Mucosa of descending colon (tissue), 3 donors: ENCODE results near the gene ATP4A. TPM values are rescaled to one million over a fixed set of nuclear protein-coding genes. Genes with fewer than 3 reads are reported as not detected.

Source experiments
- ATAC-seq: fragments of 200-7000 bp; cut with Tn5 transposase; one replicate; pipeline ENCODE4 v1.9.1; 2020; ENCODE audit warnings: mild to moderate bottlenecking, moderate library complexity
- DNase-seq, 3 donors: peaks; one replicate each; pipeline ENCODE4 v3.0.0-alpha.2; 2020
- H3K36me3 ChIP-seq: fragments of 200-600 bp; one replicate; pipeline ENCODE4 v1.8.0; 2021; ENCODE audit warnings: low read depth, mild to moderate bottlenecking
- H3K4me1 ChIP-seq: fragments of 200-600 bp; one replicate; pipeline ENCODE4 v1.8.0; 2021; ENCODE audit warnings: low read depth, mild to moderate bottlenecking
- H3K4me3 ChIP-seq: fragments of 200-600 bp; one replicate; pipeline ENCODE4 v1.8.0; 2021; ENCODE audit warnings: mild to moderate bottlenecking
- H3K9me3 ChIP-seq: fragments of 200-600 bp; one replicate; pipeline ENCODE4 v1.8.0; 2021; ENCODE audit warnings: mild to moderate bottlenecking
- intact Hi-C, 2 donors: fragments of 100-400 bp; cut with DNase I in 1 of 2; cut with micrococcal nuclease in 1 of 2; formaldehyde crosslinking; loops; one replicate each; pipeline versions ENCODE4 v1.11.0 to v1.11.1; 2022; cut with DNase I, micrococcal nuclease
- total RNA-seq, 3 donors: library from RNA; stranded (reverse); fragmentation: NEBNext Ultra II Directional in 2 of 3; extraction: Animal tissue kit (Norgen Biotek cat#: 25700) in 2 of 3; gene quantifications; one replicate each; pipeline versions ENCODE4 v1.2.1 to v1.2.4, GENCODE V29; 2021 to 2023
- TF ChIP-seq, protein P1 (sequence below): fragments of 200-600 bp; IDR thresholded peaks from one replicate; pipeline ENCODE4 v1.8.0; 2022; ENCODE audit warnings: antibody characterized with exemption, mild to moderate bottlenecking
- donor health status: DM: no; HTN: no; CAD: no; lungs with moderate emphysema.
- donor health status: DM: no; HTN: no; CAD: no.
- donor health status: DM: no; HTN: yes; CAD: no.

Gene ATP4A
- total RNA-seq, 3 donors from 2014 or later, result not detected

DNA sequence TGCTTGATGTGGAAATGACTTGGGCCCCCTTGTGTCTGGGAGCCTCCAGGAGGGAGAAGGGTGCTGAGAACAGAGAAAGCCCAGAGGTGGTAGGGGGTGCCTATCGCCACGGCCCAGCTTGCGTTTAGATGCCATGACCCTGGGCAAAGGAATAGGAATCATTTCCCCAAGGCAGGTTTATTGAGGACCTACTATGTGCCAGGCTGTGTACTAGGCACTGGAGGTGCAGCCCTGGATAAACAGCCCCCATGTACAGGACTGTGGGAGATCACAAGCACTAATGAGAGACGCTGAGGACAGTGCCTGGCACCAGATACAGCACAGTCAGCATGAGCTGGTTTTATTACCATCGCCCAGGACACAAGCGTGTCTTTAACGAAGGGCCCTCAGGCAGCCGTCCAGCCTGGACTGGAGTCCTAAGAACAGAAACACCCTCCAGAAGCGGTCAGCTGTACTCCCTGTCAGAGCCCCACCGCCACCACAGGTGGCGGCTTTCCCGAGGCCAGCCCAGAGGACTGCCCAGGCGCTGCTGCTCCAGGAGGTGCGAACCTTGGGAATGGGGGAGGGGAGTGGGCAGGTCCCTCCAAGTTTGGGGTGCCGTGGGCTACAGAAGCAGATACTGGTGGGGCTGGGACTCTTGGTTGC, 13.5 kb downstream of the ATP4A start:
- intact Hi-C loops, result no loop called here
- no peaks in the 10 kb centered on the region for H3K9me3 ChIP-seq
- no peak overlapping the region for H3K4me3 ChIP-seq
- H3K4me1 ChIP-seq, result peaks cover 10% of the 10 kb centered on the region
- TF ChIP-seq, protein P1, sequence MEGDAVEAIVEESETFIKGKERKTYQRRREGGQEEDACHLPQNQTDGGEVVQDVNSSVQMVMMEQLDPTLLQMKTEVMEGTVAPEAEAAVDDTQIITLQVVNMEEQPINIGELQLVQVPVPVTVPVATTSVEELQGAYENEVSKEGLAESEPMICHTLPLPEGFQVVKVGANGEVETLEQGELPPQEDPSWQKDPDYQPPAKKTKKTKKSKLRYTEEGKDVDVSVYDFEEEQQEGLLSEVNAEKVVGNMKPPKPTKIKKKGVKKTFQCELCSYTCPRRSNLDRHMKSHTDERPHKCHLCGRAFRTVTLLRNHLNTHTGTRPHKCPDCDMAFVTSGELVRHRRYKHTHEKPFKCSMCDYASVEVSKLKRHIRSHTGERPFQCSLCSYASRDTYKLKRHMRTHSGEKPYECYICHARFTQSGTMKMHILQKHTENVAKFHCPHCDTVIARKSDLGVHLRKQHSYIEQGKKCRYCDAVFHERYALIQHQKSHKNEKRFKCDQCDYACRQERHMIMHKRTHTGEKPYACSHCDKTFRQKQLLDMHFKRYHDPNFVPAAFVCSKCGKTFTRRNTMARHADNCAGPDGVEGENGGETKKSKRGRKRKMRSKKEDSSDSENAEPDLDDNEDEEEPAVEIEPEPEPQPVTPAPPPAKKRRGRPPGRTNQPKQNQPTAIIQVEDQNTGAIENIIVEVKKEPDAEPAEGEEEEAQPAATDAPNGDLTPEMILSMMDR, result no peak
- ATAC-seq (no peak), DNase-seq (no peak)
- H3K36me3 ChIP-seq, result no peaks in the 10 kb centered on the region

DNA sequence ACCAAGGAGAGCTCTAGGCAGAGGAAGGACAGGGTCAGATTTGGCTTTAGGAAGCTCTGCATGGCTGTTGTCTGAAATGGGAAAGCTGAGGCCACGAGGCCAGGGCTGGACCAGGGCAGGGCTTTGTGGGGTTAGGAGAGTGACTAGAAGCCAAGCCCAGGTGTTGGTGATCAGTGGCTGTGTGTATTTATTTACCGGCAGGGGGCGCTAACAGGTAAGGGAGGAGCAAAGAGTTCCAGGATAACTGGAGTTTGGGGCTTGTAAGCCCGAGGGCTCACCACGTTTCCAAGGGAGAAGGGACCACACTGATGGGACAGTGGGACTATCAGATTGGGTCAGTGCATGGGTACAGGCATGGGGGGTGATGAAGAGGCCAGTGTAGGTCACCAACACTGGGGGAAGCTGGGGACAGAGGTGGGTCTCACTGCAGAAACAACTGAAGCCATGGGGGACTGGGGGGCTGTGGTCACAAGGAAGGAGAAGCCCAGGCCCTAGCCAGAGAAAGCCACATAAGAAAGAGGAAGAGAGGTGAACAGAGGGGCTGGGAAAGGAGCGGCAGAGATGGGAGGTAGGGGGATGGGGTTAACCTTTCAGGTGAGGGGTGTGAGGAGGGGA, 14.2 kb downstream of the ATP4A start:
- TF ChIP-seq, protein P1, result peak; percentile 52
- intact Hi-C loops, result no loop called here
- Histone ChIP-seq H3K4me3 (no peak overlapping the region), H3K36me3 (no peaks in the 10 kb centered on the region), H3K4me1 (peaks cover 10% of the 10 kb centered on the region), H3K9me3 (no peaks in the 10 kb centered on the region)
- ATAC-seq (peak; percentile 47), DNase-seq (peak in 1 of 3 donors; percentile 51)

DNA sequence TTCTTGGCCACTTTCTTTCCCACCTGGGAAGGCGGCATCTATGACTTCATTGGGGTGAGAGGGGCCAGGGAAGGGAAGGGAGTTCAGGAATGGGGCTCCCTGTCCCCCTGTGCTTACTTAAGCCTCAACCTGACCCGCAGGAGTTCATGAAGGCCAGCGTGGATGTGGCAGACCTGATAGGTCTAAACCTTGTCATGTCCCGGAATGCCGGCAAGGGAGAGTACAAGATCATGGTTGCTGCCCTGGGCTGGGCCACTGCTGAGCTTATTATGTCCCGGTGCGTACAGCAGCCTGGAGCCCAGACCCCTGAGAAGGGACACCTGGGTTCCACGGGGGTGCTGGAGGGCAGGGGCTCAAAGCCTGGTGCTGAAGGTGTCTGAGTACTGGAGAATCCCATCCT, 16.9 kb downstream of the ATP4A start:
- Histone ChIP-seq H3K9me3 (no peaks in the 10 kb centered on the region), H3K4me1 (peaks cover 10% of the 10 kb centered on the region), H3K4me3 (no peak overlapping the region), H3K36me3 (no peaks in the 10 kb centered on the region)
- intact Hi-C loops, result no loop called here
- ATAC-seq (no peak), DNase-seq (no peak)
- TF ChIP-seq, protein P1, result no peak

DNA sequence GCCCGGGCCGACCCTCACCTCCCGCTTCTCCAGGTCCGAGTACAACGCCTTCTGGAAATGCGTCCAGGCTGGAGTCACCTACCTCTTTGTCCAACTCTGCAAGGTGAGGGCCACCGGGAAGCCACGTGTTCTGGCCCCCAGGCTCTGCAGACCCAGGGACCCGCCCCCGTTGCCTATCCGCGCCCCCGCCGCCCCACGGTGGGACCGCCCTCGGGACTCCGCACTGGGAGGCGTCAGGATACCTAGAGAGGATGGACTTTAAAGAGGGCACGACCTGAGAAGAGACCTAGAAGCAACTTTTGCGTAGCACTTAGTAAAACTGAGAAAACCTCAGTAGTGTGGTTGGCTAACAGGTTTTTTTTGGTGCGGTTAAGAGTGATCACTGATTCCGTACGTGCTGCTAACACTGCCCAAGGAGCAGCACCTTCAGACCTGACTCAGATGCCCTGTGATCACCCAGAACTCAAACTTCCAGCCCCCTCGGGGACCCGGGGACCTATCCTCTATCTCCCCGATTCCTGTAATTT, 17.5 kb downstream of the ATP4A start:
- peak overlapping the region; percentile 64 for H3K4me3 ChIP-seq
- intact Hi-C loops, result no loop called here
- H3K4me1 ChIP-seq, result peaks cover 10% of the 10 kb centered on the region
- DNase-seq (peak; percentile 45 to 72 (median 68)), ATAC-seq (peak; percentile 55)
- H3K36me3 ChIP-seq, result no peaks in the 10 kb centered on the region
- TF ChIP-seq, protein P1, result no peak
- H3K9me3 ChIP-seq, result no peaks in the 10 kb centered on the region

DNA sequence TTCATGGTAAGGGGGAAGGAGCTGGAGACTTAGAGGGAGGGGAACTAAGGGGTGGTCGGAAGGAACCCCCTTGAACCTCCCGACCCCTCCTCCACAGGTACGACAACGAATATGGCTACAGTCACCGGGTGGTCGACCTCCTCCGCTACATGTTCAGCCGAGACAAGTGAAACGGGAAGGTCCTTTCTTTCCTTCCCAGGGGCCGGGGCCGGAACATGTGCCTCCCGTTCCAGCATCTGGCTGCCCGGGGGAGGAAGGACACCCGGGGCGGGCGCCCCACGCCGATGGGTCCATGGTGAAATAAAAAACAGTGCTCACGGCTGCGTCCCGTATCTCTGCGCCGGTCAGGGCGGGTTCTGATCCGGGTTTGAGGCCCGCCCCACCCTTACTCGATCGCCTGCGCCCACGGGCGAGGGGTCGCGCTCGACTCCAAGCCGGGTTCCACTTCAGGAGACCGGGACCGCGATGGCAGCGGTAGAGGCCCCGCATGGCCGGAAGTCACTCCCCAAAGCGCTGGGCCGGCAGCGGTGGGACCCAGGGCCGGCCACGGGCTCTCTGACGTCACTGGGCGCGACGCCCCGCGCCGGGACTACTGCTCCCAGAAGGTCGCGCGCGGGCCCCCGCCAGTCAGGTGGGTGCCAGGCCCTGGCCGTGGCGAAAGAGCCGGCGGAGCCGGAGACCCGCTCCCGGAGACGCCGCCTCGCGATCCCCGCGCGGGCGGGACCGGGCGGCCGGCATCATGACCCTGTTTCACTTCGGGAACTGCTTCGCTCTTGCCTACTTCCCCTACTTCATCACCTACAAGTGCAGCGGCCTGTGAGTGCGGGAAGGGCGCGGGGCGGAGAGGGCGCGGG, 18.2 kb downstream of the ATP4A start, which contains the start of gene TMEM147:
Gene TMEM147 (plus strand): TSS at position 626 of the 854 bp plus-strand sequence. CDS start 114 bp downstream, at position 740.
- TF ChIP-seq, protein P1, result no peak
- intact Hi-C loops, result no loop called here
- peak within 1 kb of the TSS; percentile 64 for H3K4me3 ChIP-seq
- ATAC-seq (peak; percentile 97), DNase-seq (peak; percentile 95)
- H3K4me1 ChIP-seq, result peaks cover 10% of the 10 kb centered on the region
- H3K9me3 ChIP-seq, result no peaks in the 10 kb centered on the region
- no peaks in the 10 kb centered on the region for H3K36me3 ChIP-seq
